Right lobe of liver (tissue), 4 donors: ENCODE data around the gene NLGN1.

Experiments
- POLR2A ChIP-seq: fragments of 450-650 bp; IDR thresholded peaks from one replicate; pipeline ENCODE4 v1.6.1; 2017; ENCODE audit warnings: antibody characterized with exemption, mild to moderate bottlenecking
- TF ChIP-seq, protein P1 (sequence below), 4 donors: fragments of 200-600 bp in 3 of 4; fragments of 450-650 bp in 1 of 4; IDR thresholded peaks; one replicate each; pipeline versions ENCODE4 v1.5.1 to v1.8.0; 2016 to 2022; ENCODE audit warnings: antibody characterized with exemption in 4 of 4, mild to moderate bottlenecking in 2 of 4
- donor health status: DM: no; HTN: no; CAD: no.
- donor health status: DM: no; HTN: no; CAD: no.
- donor health status: DM: no; HTN: yes; CAD: no.

- TF ChIP-seq, protein P1, sequence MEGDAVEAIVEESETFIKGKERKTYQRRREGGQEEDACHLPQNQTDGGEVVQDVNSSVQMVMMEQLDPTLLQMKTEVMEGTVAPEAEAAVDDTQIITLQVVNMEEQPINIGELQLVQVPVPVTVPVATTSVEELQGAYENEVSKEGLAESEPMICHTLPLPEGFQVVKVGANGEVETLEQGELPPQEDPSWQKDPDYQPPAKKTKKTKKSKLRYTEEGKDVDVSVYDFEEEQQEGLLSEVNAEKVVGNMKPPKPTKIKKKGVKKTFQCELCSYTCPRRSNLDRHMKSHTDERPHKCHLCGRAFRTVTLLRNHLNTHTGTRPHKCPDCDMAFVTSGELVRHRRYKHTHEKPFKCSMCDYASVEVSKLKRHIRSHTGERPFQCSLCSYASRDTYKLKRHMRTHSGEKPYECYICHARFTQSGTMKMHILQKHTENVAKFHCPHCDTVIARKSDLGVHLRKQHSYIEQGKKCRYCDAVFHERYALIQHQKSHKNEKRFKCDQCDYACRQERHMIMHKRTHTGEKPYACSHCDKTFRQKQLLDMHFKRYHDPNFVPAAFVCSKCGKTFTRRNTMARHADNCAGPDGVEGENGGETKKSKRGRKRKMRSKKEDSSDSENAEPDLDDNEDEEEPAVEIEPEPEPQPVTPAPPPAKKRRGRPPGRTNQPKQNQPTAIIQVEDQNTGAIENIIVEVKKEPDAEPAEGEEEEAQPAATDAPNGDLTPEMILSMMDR (IDR thresholded peaks at IDR 0.05) = no peak
- TF ChIP-seq POLR2A = no peak
Observed at GRCh38 chr3:174156200-174156599, 758.7 kb downstream of the NLGN1 start.
